Prostate gland (tissue), 2 donors: ENCODE results near the gene PACS1. TPM values are rescaled to one million over a fixed set of nuclear protein-coding genes. Genes with fewer than 3 reads are reported as not detected.

Source experiments
- DNase-seq: peaks from one replicate; pipeline ENCODE4 v3.0.0-alpha.2; 2019; ENCODE audit warnings: low spot score
- H3K27ac ChIP-seq, 2 donors: fragments of 200-600 bp; sonication (generic); 2 replicates each; pipeline ENCODE4 v1.5.1; 2017 to 2019
- H3K27me3 ChIP-seq: fragments of 200-600 bp; sonication (generic); replicated peaks from 2 replicates; pipeline ENCODE4 v1.5.1; 2019; ENCODE audit not compliant: insufficient read depth
- H3K36me3 ChIP-seq, 2 donors: fragments of 200-600 bp; sonication (generic); 1 replicate in 1 of 2; 2 replicates in 1 of 2; pipeline versions ENCODE4 v1.5.1 to v1.8.1; 2017 to 2019
- H3K4me1 ChIP-seq: fragments of 200-600 bp; sonication (generic); replicated peaks from 2 replicates; pipeline ENCODE4 v1.5.1; 2019
- H3K4me3 ChIP-seq, 2 donors: fragments of 200-600 bp; sonication (generic); 2 replicates each; pipeline ENCODE4 v1.5.1; 2017 to 2019
- H3K9me3 ChIP-seq: fragments of 200-600 bp; sonication (generic); 2 replicates; pipeline ENCODE4 v1.5.1; 2017
- CTCF ChIP-seq, 4 experiments: fragments of 200-600 bp in 2 of 4; fragments of 450-650 bp in 2 of 4; sonication (generic) in 2 of 4; IDR thresholded peaks; 1 replicate in 3 of 4; 2 replicates in 1 of 4; pipeline ENCODE4 v1.5.1; 2016 to 2019; ENCODE audit warnings: antibody characterized with exemption in 4 of 4, mild to moderate bottlenecking in 2 of 4, moderate library complexity in 2 of 4
- POLR2A ChIP-seq: fragments of 450-650 bp; IDR thresholded peaks from one replicate; pipeline ENCODE4 v1.6.1; 2016; ENCODE audit warnings: antibody characterized with exemption, mild to moderate bottlenecking
- POLR2AphosphoS5 ChIP-seq: sonication (generic); formaldehyde crosslinking; IDR thresholded peaks from one replicate; pipeline ENCODE4 v1.6.1; 2017; ENCODE audit warnings: antibody characterized with exemption
- WGBS: methylation state at CpG from one replicate; pipeline ENCODE4 v1.1.5; 2018; 5-methylcytosine and 5-hydroxymethylcytosine counted together
- intact Hi-C: fragments of 100-400 bp; cut with DNase I; formaldehyde crosslinking; loops from one replicate; pipeline ENCODE4 v1.14.2; 2022
- total RNA-seq, 2 donors: library from RNA; depleted of rRNA; stranded (reverse); fragments of >200 nt; gene quantifications; one replicate each; pipeline ENCODE4 v1.1.0, GENCODE V29; 2016

PACS1 gene
- total RNA-seq, 2 donors from 2014 or later: 51.9 to 107 TPM

GRCh38 chr11:66051766-66052663, 18.1 kb upstream of the PACS1 start, which contains the start of gene SF3B2:
Gene SF3B2, plus strand, starts transcription at chr11:66052364. Its CDS starts 21 bp downstream, at chr11:66052385.
- peaks cover 0 to 8% of the 10 kb centered on the region in 2 donors for H3K36me3 ChIP-seq
- intact Hi-C loops: no loop called here
- no peaks in the 10 kb centered on the region for H3K27me3 ChIP-seq
- no peaks in the 10 kb centered on the region for H3K9me3 ChIP-seq
- 0% methylated on average over 66 of the region's 84 CpGs for WGBS
- H3K27ac ChIP-seq: peak within 1 kb of the TSS; percentile 87 to 94
- peak; percentile 50 for TF ChIP-seq POLR2A
- TF ChIP-seq CTCF (IDR thresholded peaks at IDR 0.05): peak in 1 of 4 experiments; percentile 28
- TF ChIP-seq POLR2AphosphoS5: peak; percentile 98
- H3K4me1 ChIP-seq: peaks cover 7% of the 10 kb centered on the region
- peak within 1 kb of the TSS; percentile 69 to 73 for H3K4me3 ChIP-seq
- peak; percentile 98 for DNase-seq

GRCh38 chr11:66052664-66052982, 17.4 kb upstream of the PACS1 start:
- H3K9me3 ChIP-seq: no peaks in the 10 kb centered on the region
- H3K36me3 ChIP-seq: peaks cover 5 to 10% of the 10 kb centered on the region in 2 donors
- peak overlapping the region; percentile 87 to 94 for H3K27ac ChIP-seq
- WGBS: 1% methylated on average over 17 of the region's 17 CpGs
- TF ChIP-seq POLR2AphosphoS5: no peak
- intact Hi-C loops: no loop called here
- H3K27me3 ChIP-seq: no peaks in the 10 kb centered on the region
- DNase-seq: no peak
- H3K4me3 ChIP-seq: peak overlapping the region; percentile 69 to 73
- peaks cover 7% of the 10 kb centered on the region for H3K4me1 ChIP-seq

GRCh38 chr11:66055021-66055420, 15.1 kb upstream of the PACS1 start:
- Histone ChIP-seq H3K4me3 (no peak overlapping the region), H3K36me3 (peaks cover 26 to 30% of the 10 kb centered on the region in 2 donors), H3K27ac (no peak overlapping the region), H3K9me3 (no peaks in the 10 kb centered on the region), H3K27me3 (no peaks in the 10 kb centered on the region), H3K4me1 (peaks cover 4% of the 10 kb centered on the region)
- DNase-seq: no peak
- TF ChIP-seq POLR2A (no peak), POLR2AphosphoS5 (no peak), CTCF (IDR thresholded peaks at IDR 0.05) (no peak)
- 93% methylated on average over 7 of the region's 7 CpGs for WGBS
- intact Hi-C loops: no loop called here

- Histone ChIP-seq H3K4me3 (no peak overlapping the region), H3K4me1 (peaks cover 4% of the 10 kb centered on the region), H3K36me3 (peaks cover 34 to 41% of the 10 kb centered on the region in 2 donors), H3K27me3 (no peaks in the 10 kb centered on the region), H3K9me3 (no peaks in the 10 kb centered on the region), H3K27ac (no peak overlapping the region)
- no peak for DNase-seq
- WGBS: 66% methylated on average over 7 of the region's 7 CpGs
- intact Hi-C loops: no loop called here
- TF ChIP-seq POLR2AphosphoS5 (no peak), POLR2A (no peak), CTCF (IDR thresholded peaks at IDR 0.05) (no peak)
These were observed 13.6 kb upstream of the PACS1 start for GRCh38 chr11:66056501-66056900.

GRCh38 chr11:66059966-66060680, 9.9 kb upstream of the PACS1 start:
- Histone ChIP-seq H3K9me3 (no peaks in the 10 kb centered on the region), H3K27ac (no peak overlapping the region), H3K36me3 (peaks cover 40 to 51% of the 10 kb centered on the region in 2 donors), H3K4me1 (no peaks in the 10 kb centered on the region), H3K4me3 (no peak overlapping the region), H3K27me3 (no peaks in the 10 kb centered on the region)
- no peak for TF ChIP-seq CTCF (IDR thresholded peaks at IDR 0.05)
- TF ChIP-seq POLR2AphosphoS5: no peak
- TF ChIP-seq POLR2A: no peak
- no peak for DNase-seq
- 69% methylated on average over 8 of the region's 8 CpGs for WGBS
- intact Hi-C loops: loop anchor here (10.0 kb wide), 1 partner anchor 75 kb away; no protein-coding TSS in a partner anchor
